ENCODE measurements around the gene AVEN.

The AVEN gene

DNA sequence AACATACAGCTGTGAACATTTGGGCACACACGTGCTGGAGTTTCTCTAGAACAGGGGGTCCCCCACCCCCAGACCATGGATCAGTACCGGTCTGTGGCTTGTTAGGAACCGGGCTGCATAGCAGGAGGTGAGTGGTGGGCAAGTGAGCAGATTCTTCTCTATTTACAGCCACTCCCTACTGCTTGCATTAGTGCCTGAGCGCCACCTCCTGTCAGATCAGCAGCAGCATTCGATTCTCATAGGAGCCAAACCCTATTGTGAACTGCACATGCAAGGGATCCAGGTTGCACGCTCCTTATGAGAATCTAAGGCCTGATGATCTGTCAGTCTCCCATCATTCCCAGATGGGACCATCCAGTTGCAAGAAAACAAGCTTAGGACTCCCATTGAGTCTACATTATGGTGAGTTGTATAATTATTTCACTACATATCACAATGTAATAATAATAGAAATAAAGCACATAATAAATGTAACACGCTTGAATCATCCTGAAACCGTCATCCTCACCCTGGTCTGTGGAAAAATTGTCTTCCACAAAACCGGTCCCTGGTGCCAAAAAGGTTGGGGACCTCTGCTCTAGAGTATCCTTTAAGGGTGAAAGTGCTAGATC, 44.9 kb downstream of the AVEN start:
- in situ Hi-C loops (cut with MboI; ENCODE audit: low sequenced_read_pairs), result no loop called here

DNA sequence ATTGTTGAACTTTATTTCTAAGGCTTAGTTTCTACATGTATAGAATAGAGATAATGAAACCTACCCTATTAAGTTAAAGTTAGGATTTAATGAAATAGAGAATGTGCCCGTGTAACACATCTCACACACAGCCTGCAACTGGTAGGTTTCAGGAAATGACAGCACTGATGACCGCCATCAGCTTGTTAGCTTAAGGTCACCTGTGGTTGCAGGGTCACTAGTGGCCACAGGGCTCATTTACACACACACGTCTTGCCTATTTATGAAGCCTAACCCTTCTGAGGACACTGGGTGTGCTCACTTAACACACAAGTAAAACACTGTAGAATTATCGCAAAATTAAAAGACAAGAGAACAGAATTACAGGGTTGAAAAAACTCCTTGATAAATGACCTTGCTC, 50.6 kb downstream of the AVEN start:
- in situ Hi-C loops (cut with MboI; ENCODE audit: low sequenced_read_pairs), result no loop called here

DNA sequence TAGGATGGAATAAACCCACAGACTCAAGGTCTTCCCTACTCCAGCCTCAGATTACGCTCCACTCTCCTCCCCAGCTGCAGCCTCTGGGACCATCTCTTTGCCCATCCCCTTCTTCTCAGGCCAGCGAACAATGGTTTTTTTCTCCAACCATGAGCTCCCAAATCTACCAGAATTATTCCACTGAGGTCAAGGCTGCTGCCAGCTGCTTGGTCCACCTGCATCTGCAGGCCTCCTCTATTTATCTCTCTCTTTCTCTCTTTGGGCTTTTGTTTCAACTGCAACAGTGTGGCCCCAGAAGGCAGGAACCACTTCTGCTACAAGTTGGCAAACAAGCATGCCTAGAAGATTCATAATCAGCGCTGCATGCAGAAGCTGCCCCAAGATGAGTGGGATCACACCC, 51.6 kb downstream of the AVEN start:
- in situ Hi-C loops (cut with MboI; ENCODE audit: low sequenced_read_pairs), result no loop called here

DNA sequence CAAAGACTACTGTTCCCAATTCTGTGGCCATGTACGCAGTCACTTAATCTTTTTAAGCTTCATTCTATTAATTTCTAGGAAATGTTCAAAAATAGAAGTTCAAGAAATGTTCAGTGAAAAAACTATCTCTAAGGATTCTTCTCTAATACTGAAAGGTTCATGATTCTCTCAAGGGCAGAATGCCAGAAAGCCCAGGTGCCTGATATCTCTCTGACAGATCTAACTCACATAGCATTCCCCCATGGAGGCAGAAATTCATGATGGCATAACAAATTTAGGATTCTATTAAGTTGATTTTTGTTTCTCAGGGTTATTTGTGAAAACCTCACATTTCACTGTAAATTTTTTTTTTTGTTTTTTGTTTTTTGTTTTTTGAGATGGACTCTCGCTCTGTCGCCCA, 53.3 kb downstream of the AVEN start:
- in situ Hi-C loops (cut with MboI; ENCODE audit: low sequenced_read_pairs), result no loop called here

DNA sequence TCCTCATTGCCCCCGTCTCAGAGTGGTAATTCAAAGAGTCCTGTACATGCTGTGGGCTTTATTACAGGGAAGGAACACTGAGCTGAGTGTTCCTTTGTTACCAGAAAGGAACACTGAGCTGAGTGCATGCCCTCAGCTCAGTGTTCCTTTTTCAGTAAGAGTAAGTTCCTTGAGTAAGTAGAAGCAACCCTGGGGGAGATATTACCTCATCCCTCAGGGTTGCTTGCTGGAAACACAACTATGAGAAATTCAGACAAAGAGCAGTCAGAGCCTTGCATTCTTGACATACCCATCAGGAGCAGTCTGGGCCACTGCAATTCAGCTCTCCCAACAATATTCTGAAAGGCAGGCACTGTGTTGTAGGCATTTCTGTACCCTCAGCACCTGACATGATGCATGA, 53.7 kb downstream of the AVEN start:
- in situ Hi-C loops (cut with MboI; ENCODE audit: low sequenced_read_pairs), result no loop called here

DNA sequence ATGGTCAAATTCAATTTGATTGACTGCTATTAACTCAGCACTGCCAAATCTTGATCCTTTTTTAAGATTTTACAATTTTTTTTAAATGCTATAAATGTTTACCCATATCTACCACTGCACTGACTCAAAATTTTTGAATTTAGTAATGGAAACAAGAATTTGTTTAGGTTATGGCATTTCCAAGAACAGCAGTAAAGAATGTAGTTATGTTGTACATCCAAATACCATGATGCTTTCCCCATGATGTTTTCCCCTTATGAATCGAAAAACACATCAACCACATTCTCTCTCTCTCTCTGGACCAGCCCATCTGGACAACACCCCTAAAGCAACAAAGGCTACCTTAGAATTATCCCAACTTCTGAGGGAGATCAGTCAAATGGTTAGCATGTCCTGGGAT, 56.5 kb downstream of the AVEN start:
- in situ Hi-C loops (cut with MboI; ENCODE audit: low sequenced_read_pairs), result no loop called here

DNA sequence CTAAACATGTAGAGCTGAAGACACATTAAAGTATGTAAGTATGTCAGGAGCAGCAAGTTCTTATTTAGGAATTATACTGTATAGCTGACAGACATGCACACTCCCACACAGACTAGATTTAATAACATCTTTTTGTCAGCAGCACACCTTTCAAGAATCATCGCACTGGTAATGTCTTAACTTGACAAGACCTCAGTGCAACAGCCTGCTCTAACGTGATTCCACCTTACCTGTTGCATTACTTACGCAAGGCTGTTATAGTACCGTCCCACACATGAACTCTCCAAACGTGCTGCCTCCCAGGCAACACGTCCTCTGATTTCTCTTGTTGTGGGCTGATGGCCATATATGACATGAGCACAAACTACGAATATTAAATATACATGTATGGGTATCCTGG, 58.8 kb downstream of the AVEN start:
- in situ Hi-C loops (cut with MboI; ENCODE audit: low sequenced_read_pairs), result no loop called here

DNA sequence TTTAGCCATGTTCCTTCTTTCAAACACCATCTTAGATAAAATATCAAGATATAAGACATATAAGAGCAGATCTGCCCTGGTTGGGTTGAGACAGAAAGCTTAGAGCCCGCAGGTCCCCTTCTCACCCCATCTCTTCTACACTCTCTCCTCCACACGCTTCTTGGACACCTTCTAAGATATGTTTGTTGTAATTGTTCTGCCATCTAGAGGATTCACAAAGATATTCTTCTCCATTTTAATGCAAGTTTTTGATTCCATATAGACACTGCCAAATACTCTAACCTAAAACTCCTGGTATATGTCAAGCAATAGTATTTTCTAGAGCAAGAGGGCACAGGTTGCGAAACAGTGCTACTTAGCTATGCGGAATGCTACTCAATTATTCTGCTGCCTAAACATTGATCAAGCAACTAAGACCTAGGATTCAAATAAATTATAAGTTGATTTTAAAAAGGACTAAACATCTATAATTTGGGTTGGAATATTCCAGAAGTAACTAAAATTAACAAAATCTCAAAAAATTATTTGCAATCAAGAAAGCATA, 63.9 kb downstream of the AVEN start:
- in situ Hi-C loops (cut with MboI; ENCODE audit: low sequenced_read_pairs), result no loop called here

DNA sequence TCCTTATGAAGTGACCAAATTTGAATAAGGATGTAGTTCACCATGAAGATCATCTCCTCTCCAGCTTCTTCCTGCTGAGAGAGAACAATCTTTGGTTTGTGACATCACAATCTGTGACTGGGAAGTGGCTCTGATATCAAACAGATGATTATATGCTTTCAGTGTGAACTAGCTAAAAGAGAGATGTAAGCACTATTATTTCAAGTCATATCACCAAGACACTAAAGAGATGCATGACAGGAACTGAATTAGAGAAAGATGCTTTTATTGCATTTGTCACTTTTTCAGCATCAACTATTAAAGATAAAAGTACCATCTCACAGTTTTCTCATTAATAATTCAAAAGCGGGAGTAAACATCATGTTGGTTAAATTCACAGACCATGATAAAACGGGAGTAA, 67.2 kb downstream of the AVEN start:
- in situ Hi-C loops (cut with MboI; ENCODE audit: low sequenced_read_pairs), result no loop called here

DNA sequence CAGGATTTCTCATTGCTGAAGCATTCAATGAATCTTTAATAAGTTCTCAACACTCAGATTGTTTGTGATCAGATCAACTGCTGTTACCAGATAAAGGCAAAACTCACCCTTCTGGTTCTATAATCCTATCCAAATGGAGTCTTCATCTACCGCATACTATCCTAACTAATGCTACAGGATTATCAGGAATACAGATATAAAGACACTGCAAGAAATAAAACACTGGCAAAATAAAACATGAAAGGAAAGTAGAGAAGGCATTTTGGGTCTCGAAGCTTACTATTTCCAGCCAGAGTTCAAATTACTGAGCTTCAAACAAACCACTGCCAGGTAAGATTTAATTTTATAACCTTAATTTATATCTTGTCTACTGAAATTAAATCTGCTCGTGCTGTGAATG, 70.2 kb downstream of the AVEN start:
- in situ Hi-C loops (cut with MboI; ENCODE audit: low sequenced_read_pairs), result no loop called here

DNA sequence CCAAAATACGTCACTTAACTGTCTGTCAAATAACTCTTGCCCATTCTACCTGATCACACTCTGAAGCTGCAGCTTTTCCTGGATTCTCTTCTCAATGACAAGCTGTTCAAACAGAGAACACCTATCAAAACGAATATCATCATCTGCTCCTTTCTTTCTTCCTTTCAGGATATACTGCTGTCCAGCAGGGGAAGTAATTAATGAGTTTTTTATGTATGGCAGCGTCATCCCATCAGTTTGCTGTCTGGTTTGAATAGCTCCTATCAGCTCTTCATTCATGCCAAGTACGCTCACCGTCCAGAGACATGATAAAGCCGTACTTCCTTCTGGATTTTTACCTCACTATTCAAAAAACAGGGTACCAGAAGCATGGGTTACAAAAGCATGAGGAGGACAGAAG, 70.8 kb downstream of the AVEN start, which contains the start of gene CHRM5:
TSS of gene CHRM5 (plus strand) at position 274 of the 400 bp plus-strand sequence. CDS start 94,221 bp downstream, outside the sequence.
- in situ Hi-C loops (cut with MboI; ENCODE audit: low sequenced_read_pairs), result no loop called here

DNA sequence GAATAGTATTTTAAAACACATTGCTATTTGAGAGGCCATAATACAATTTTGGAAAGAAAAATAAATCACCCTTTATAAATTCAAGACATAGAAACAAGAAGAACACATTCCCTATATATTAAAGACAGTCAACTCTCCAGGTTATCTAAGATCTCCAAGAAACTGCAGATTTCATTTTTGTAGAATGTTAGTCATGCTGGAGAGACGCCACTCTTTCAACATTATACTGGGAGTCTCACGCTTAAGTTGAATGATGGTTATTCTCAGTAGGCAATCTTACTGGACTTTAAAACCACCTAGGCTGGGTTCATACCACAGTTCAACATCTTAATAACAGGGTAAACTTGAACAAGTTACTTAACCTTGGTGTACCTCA, 74.4 kb downstream of the AVEN start:
- in situ Hi-C loops (cut with MboI; ENCODE audit: low sequenced_read_pairs), result no loop called here

DNA sequence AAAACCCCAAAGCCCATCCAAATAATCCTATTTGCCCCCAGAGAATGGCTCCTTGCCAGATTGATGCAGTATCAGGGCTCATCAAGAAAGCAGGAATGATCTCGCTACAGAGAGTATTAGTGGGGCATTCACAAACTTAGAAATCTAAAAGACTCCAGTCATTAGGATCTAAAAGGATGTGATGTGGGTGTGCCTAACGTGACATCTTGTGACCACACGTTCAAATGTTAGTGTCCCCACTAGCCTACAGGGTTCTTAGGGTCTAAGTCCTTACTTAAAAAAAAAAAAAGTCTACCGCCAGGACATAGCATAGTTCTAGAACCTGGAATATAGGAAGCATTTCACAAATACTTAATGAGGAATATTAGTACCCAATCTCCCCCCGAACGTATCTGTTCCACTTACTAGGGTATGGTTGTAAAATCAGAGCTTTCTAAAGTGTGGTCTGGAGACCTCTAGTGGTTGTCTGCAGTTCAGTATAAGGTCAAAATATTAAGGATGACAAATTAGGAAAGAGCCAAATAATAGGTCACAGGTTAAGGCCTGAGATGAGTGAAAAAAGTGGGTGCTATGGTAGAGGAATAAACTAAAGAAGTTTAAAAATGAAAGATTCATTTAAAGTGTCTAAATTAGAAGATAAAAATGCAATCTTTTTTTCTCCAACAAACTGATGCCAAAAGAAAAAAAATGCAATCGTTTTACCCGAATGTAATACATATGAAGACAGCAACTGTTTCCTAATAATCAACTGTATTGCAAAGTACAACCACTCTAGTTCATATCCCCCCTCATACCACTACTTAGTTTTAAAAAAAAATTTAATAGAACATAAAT, 75.0 kb downstream of the AVEN start:
- in situ Hi-C loops (cut with MboI; ENCODE audit: low sequenced_read_pairs), result no loop called here

DNA sequence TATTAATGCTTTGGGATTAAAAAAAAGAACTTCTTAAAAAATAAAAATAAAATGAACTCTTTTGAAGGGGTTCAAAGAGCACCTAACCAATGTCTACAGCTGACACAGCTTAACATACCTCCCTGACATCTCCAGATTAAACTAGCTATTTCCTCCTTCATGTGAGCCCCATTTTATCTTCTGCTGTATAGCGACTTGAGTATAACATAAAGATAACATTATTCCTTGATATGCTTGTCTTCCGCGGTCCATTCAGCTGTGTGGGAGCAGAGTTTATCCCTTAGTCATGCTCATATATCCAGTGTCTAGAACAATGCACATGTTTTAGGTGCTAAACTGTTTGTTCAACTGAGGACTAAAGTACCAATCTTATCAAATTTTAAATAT, 78.5 kb downstream of the AVEN start:
- in situ Hi-C loops (cut with MboI; ENCODE audit: low sequenced_read_pairs), result no loop called here

DNA sequence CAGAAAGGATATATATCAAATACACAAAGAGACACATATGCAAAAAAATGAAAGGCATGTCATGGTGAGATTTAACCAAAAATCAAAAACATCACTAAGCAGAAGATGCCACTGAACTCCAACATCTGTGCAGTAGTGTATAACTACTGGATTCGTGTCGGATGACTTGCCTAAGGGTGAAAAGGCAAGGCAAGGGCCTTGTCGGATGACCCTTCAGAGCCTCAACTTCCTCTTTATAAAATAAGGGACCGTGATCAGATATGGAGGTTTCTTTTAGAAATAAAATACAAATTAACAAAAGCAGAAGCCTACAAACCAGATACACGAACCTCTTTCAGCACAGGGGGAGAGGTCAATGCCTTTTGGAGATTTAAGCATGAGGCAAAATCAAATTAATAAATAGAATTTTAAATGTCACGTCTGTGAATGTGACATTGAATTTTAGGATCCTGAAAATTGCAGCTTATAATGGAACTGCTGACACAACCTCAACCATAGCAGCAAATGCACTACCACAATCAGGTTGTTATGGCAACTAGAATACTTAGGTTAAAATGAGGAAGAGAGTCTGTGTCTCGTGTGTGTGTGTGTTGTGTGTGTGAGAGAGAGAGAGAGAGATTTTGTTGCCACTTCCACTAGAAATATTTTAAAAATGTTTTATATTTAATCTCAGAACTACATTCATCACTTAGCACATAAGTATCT, 79.0 kb downstream of the AVEN start:
- in situ Hi-C loops (cut with MboI; ENCODE audit: low sequenced_read_pairs), result no loop called here

DNA sequence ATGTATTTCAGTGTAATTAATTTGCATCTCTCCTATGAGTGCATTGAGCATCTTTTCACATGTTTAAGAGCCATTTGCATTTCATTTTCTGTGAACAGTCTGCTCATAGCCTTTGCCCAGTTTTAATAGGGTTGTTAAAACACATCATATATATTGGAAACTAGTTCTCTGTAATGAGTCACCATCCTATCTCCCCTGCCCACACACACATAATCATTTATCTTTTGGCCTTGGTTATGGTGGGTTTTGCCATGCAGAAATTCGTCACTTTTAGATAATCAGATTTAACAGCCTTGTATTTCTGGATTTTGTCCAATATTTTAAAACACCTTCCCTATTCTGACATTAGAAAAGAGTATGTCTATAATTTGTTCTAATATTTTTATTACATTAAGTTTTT, 82.6 kb downstream of the AVEN start:
- in situ Hi-C loops (cut with MboI; ENCODE audit: low sequenced_read_pairs), result no loop called here

DNA sequence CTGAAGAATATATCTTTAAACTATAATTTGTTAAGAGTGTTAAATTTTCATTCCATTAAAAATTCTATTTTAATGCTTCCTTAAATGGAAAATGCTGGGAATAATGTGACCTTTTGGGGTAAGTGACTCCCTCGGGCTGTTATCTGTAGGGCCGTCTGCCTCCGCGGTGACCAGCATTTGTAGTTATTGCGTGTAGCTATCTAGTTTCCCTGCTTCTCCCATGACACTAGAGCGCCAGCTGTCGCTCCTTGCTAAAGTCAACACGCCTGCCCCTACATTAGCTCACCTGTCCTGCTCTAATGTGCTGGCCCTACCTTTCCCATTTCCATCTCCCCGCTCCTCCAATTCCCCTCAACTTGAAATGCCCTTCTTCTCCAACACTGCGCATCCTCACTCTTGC, 83.1 kb downstream of the AVEN start:
- in situ Hi-C loops (cut with MboI; ENCODE audit: low sequenced_read_pairs), result no loop called here

DNA sequence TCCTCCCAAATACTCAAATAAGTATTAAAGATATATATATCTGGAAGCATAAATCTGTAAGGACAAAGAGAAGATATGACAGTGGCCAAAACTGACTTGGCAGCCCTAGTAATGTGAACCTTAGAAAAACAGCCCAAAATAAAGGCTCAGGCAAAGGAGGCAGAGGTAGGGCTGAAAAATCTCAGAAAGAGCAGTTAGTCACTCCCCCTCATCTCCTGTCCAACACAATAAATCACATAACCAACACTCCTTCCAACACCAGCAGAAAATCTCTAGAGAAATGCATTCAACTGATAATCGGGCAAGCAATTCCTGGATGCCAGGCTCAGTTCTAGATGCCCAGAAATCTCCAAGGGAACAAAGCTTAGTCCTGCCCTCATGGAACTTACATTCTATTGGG, 92.9 kb downstream of the AVEN start:
- in situ Hi-C loops (cut with MboI; ENCODE audit: low sequenced_read_pairs), result no loop called here

DNA sequence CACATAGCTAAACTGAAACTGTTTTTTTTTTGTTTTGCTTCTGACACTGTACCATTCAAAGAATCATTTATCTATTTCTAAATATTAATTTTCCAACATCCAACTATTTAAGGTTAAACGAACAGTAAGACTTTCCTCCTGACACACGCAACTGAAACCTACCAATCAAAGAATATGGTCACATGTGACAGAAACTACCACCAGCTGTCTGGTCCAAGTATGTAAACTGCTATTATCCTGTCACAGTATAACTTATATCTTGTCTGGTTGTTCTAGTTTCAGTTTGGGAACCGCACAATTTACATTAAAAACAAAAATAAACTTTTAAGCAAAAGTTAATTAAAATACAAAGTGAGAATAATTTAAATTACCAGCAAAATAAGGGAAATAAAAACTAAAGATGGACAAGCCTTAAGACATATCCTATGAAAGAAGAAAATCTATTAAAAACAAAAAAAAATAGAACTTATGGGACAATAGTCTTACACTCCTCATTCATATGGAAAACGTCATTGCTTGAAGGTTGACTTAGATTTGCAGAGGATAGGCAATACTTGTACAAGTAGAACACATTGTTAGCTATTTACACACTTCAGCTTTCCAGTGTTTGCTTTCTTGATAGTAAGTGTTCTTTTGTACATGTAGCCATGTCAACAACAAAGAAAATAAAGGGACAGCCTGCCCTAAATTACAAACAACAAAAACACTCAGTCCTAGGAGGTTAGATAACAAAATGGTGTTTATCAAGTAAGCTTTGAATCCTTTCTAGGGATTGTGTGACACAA, 97.5 kb downstream of the AVEN start:
- in situ Hi-C loops (cut with MboI; ENCODE audit: low sequenced_read_pairs), result no loop called here

DNA sequence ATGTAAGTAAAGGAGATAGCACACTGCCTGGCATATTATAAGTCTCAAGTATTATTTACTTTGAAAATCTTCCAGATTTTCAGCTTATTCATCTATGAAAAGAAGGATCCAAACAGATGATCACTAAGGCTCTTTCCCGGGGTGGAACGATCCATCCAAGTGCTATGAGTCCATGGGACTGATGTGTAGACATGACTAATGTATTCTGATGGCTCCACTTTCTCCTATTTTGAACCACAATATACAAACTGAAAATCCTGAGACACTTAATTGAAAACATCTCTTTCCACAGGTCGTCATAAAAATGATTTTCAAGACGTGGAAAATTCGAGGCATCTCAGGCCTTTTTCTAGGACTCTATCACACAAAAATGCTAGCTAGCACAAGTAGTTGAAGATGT, 104.1 kb downstream of the AVEN start:
- in situ Hi-C loops (cut with MboI; ENCODE audit: low sequenced_read_pairs), result no loop called here

DNA sequence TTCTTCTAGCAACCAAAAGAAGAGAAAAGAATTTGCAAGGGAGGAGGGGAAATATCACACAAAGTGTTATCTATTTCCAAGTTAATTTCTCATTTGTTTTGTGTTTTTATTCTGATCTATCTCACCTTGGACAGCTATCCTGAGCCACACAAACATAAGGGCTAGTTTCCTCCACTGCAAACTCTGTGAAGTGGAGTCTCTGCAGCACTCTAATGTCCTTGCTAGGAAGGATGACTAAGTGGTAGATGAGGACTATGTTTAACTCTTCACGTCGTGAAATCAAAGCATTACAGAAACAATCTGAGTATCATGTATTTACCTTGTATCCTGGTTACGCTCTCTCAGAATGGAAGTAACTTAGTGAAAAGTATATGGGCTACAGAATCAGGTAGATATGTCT, 104.6 kb downstream of the AVEN start:
- in situ Hi-C loops (cut with MboI; ENCODE audit: low sequenced_read_pairs), result no loop called here

Data from HL-60/S4 (cell line).